Endothelial cell of umbilical vein (primary cell): ENCODE measurements around the gene RASA2. TPM values are rescaled to one million over a fixed set of nuclear protein-coding genes. Genes with fewer than 3 reads are reported as not detected.

Experiments used
- BruUV-seq: library from RNA; stranded (reverse); fragments of 400-500 nt; replicated peaks from 2 replicates; lab custom pipeline; 2021; lab: Mats Ljungman, UMichigan
- CTCF ChIA-PET: fragments of 300-600, 350-600 bp; sonication (Branson Sonifier 250); formaldehyde crosslinking; loops from one replicate; lab custom pipeline; 2021; ENCODE audit warnings: antibody characterized with exemption, inconsistent platforms; lab: Charles Lee
- POLR2A ChIA-PET: fragments of 300-600, 350-600 bp; sonication (Branson Sonifier 250); formaldehyde crosslinking; loops from one replicate; lab custom pipeline; 2021; ENCODE audit warnings: antibody characterized with exemption, inconsistent platforms; lab: Charles Lee
- DNase-seq: peaks from one replicate; pipeline ENCODE4 v3.0.0-alpha.2; 2011; ENCODE audit warnings: low read depth, low spot score
- FAIRE-seq: peaks from 2 replicates; lab custom pipeline; 2011; peaks lifted over from hg19 to GRCh38; lab: Jason Lieb, UNC
- H2AFZ ChIP-seq: 2 replicates; pipeline ENCODE4 v1.6.0; 2012; ENCODE audit warnings: low read depth, low read length, control low read depth, inconsistent platforms
- H3K27ac ChIP-seq: 2 replicates; pipeline ENCODE4 v1.5.1; 2011; ENCODE audit warnings: low read depth, mild to moderate bottlenecking, control low read depth, low read length, moderate library complexity; ENCODE audit not compliant: insufficient read depth
- H3K27me3 ChIP-seq, 2 experiments: 2 replicates each; pipeline versions ENCODE4 v1.6.0 to v1.6.1; 2011; ENCODE audit warnings: low read length in 2 of 2, mixed read lengths in 1 of 2; ENCODE audit not compliant: control insufficient read depth in 2 of 2, insufficient read depth in 2 of 2
- H3K36me3 ChIP-seq, 2 experiments: 2 replicates in 1 of 2; 3 replicates in 1 of 2; pipeline ENCODE4 v1.5.1; 2011; ENCODE audit warnings: low read length in 2 of 2, mild to moderate bottlenecking in 1 of 2, moderate library complexity in 1 of 2; ENCODE audit not compliant: control insufficient read depth in 2 of 2, insufficient read depth in 2 of 2; ENCODE audit errors: extremely low read depth in 1 of 2
- H3K4me1 ChIP-seq: 3 replicates; pipeline ENCODE4 v1.5.1; 2011; ENCODE audit warnings: mild to moderate bottlenecking, low read length; ENCODE audit not compliant: control insufficient read depth, insufficient read depth; ENCODE audit errors: extremely low read depth
- H3K4me2 ChIP-seq: 2 replicates; pipeline ENCODE4 v1.6.1; 2011; ENCODE audit warnings: low read length, control low read depth, mixed read lengths; ENCODE audit not compliant: insufficient read depth
- H3K4me3 ChIP-seq, 3 experiments: fragments of 200-600 bp in 1 of 3; sonication (generic), shearing (Covaris generic) in 1 of 3; replicated peaks in 1 of 3; 2 replicates each; pipeline ENCODE4 v1.5.1; 2011 to 2016; ENCODE audit warnings: control low read depth in 3 of 3, low read length in 3 of 3, mild to moderate bottlenecking in 2 of 3, inconsistent platforms in 1 of 3, low read depth in 1 of 3, moderate library complexity in 1 of 3; ENCODE audit not compliant: insufficient read depth in 1 of 3
- H3K79me2 ChIP-seq: 2 replicates; pipeline ENCODE4 v1.6.0; 2012; ENCODE audit warnings: low read length, inconsistent platforms; ENCODE audit not compliant: control insufficient read depth, insufficient read depth
- H3K9ac ChIP-seq: replicated peaks from 2 replicates; pipeline ENCODE3; 2011; ENCODE audit warnings: low read length, control low read depth; ENCODE audit not compliant: insufficient read depth; ENCODE audit errors: extremely low read depth
- H3K9me1 ChIP-seq: replicated peaks from 3 replicates; pipeline ENCODE4 v1.6.0; 2011; ENCODE audit warnings: mild to moderate bottlenecking, low read length; ENCODE audit not compliant: control insufficient read depth, insufficient read depth; ENCODE audit errors: extremely low read depth
- H3K9me3 ChIP-seq: replicated peaks from 2 replicates; pipeline ENCODE4 v1.5.1; 2012; ENCODE audit warnings: low read length, inconsistent platforms; ENCODE audit not compliant: control insufficient read depth, insufficient read depth
- H4K20me1 ChIP-seq: replicated peaks from 2 replicates; pipeline ENCODE3; 2011; ENCODE audit warnings: mild to moderate bottlenecking, low read length; ENCODE audit not compliant: control insufficient read depth, insufficient read depth; ENCODE audit errors: extremely low read depth
- CTCF ChIP-seq, 2 donors: IDR thresholded peaks; 1 replicate in 1 of 2; 2 replicates in 1 of 2; pipeline ENCODE4 v1.5.1; 2011; ENCODE audit warnings: low read length in 2 of 2, mild to moderate bottlenecking in 2 of 2, moderate library complexity in 2 of 2, control low read depth in 1 of 2, inconsistent platforms in 1 of 2, low read depth in 1 of 2; ENCODE audit not compliant: insufficient read depth in 1 of 2; ENCODE audit errors: extremely low read depth in 1 of 2
- EZH2 ChIP-seq: IDR thresholded peaks from 2 replicates; pipeline ENCODE4 v1.6.1; 2012; ENCODE audit warnings: borderline replicate concordance, low read depth, mild to moderate bottlenecking, moderate library complexity, low read length, inconsistent platforms; ENCODE audit not compliant: severe bottlenecking
- GATA2 ChIP-seq: IDR thresholded peaks from 2 replicates; pipeline ENCODE4 v1.7.0; 2011; ENCODE audit warnings: low read depth, mild to moderate bottlenecking, moderate library complexity, mixed read lengths, low read length; ENCODE audit not compliant: insufficient read length, insufficient read depth
- MAX ChIP-seq: IDR thresholded peaks from 2 replicates; pipeline ENCODE4 v1.6.1; 2011; ENCODE audit not compliant: insufficient read depth, insufficient read length
- MYC ChIP-seq: IDR thresholded peaks from one replicate; pipeline ENCODE4 v1.6.1; 2011; ENCODE audit warnings: mild to moderate bottlenecking, low read depth, low read length
- POLR2A ChIP-seq: IDR thresholded peaks from 2 replicates; pipeline ENCODE4 v1.6.1; 2012; ENCODE audit warnings: low read depth, mild to moderate bottlenecking, control low read depth, low read length
- POLR2AphosphoS5 ChIP-seq: IDR thresholded peaks from 2 replicates; pipeline ENCODE4 v1.6.1; 2012; ENCODE audit warnings: low read depth, mild to moderate bottlenecking, control low read depth, low read length, moderate library complexity; ENCODE audit not compliant: insufficient read depth
- dilution Hi-C: fragments of 300-500 bp; cut with MboI; formaldehyde crosslinking; loops from one replicate; pipeline ENCODE4 v1.15.0; 2019; ENCODE audit warnings: low sequenced_read_pairs; ENCODE audit not compliant: extremely low pct_ligation_motif_present
- intact Hi-C: fragments of 100-400 bp; cut with micrococcal nuclease; formaldehyde crosslinking; loops from one replicate; pipeline ENCODE4 v1.10.0; 2022
- polyA plus RNA-seq, 4 experiments: library from polyadenylated mRNA; depleted of rRNA in 3 of 4; stranded (reverse) in 3 of 4; unstranded in 1 of 4; fragments of >200 nt; gene quantifications; 2 replicates each; pipeline versions ENCODE4 v1.2.1 to v1.2.3, GENCODE V29; 2011 to 2012; ENCODE audit warnings: missing spikeins in 1 of 4
- total RNA-seq: library from RNA; stranded (reverse); gene quantifications from 2 replicates; pipeline ENCODE4 v1.2.3, GENCODE V29; 2021

The RASA2 gene
- total and polyA plus RNA-seq, 2 donors (not counting 3 experiments of a cell fraction or from before 2014, with no cell fraction given): 3.1 to 20.2 TPM

GRCh38 chr3:141544697-141545096, 57.9 kb downstream of the RASA2 start:
- H3K27ac ChIP-seq: no peak overlapping the region
- no peak overlapping the region for H3K9ac ChIP-seq
- peaks cover 85% of the 10 kb centered on the region for H3K79me2 ChIP-seq
- no peak for TF ChIP-seq MAX
- TF ChIP-seq POLR2A: no peak
- no peak for TF ChIP-seq POLR2AphosphoS5
- TF ChIP-seq EZH2: no peak
- no peak for TF ChIP-seq MYC
- no peaks in the 10 kb centered on the region for H3K9me1 ChIP-seq
- dilution Hi-C loops (no loop called here), intact Hi-C loops (no loop called here)
- ChIA-PET CTCF (interaction anchor here (0.9 to 1.2 kb wide), 3 partner anchors 14 to 132 kb away, joined by 3 to 5 read pairs (median 4); no protein-coding TSS in a partner anchor), POLR2A (no interaction called here)
- peaks cover 5% of the 10 kb centered on the region for H3K4me1 ChIP-seq
- no TSS peak for BruUV-seq
- peak overlapping the region; percentile 15 for H3K4me2 ChIP-seq
- H2AFZ ChIP-seq: no peak overlapping the region
- no peaks in the 10 kb centered on the region for H4K20me1 ChIP-seq
- H3K4me3 ChIP-seq: no peak overlapping the region
- DNase-seq (peak; percentile 62), FAIRE-seq (no peak)
- no peaks in the 10 kb centered on the region for H3K9me3 ChIP-seq
- peaks cover 2 to 9% of the 10 kb centered on the region in 2 experiments for H3K36me3 ChIP-seq
- no peaks in the 10 kb centered on the region for H3K27me3 ChIP-seq

- no peak for DNase-seq
- POLR2A ChIA-PET: no interaction called here
- dilution Hi-C loops: no loop called here
- intact Hi-C loops: no loop called here
- Histone ChIP-seq H3K4me2 (no peak overlapping the region), H2AFZ (no peak overlapping the region), H3K9ac (no peak overlapping the region), H3K27me3 (no peaks in the 10 kb centered on the region), H4K20me1 (no peaks in the 10 kb centered on the region), H3K4me1 (peaks cover 5% of the 10 kb centered on the region), H3K9me1 (no peaks in the 10 kb centered on the region), H3K4me3 (no peak overlapping the region), H3K9me3 (no peaks in the 10 kb centered on the region), H3K36me3 (peaks cover 2% of the 10 kb centered on the region in 2 experiments), H3K79me2 (peaks cover 81% of the 10 kb centered on the region), H3K27ac (no peak overlapping the region)
- no TSS peak for BruUV-seq
- no peak for FAIRE-seq
- TF ChIP-seq GATA2: no peak
- no peak for TF ChIP-seq CTCF (IDR thresholded peaks at IDR 0.05; ENCODE audit: extremely low read depth in 1 of 2, insufficient read depth in 1 of 2, low read depth in 1 of 2, low read length in 2 of 2)
- TF ChIP-seq POLR2AphosphoS5: no peak
- TF ChIP-seq EZH2: no peak
- TF ChIP-seq POLR2A: no peak
- CTCF ChIA-PET: no interaction called here
Measured at GRCh38 chr3:141546081-141546480, 59.3 kb downstream of the RASA2 start.
